Activated T-cell treated with anti-CD3 and anti-CD28 coated beads for 4 hours (primary cell): ENCODE results near the gene PTGDS.
A peak's percentile ranks its signal among the peaks of the same experiment; 100 is the strongest.

Experiments used
- DNase-seq: peaks from one replicate; pipeline ENCODE4 v3.0.0-alpha.2; 2020

Gene PTGDS

GRCh38 chr9:136977223-136977622 lies at the start of gene PTGDS:
Gene PTGDS, plus strand, starts transcription at chr9:136977504. Its CDS starts 75 bp downstream, at chr9:136977579.
- no peak for DNase-seq

GRCh38 chr9:136928591-136928990 lies 48.7 kb upstream of the PTGDS start:
- DNase-seq = no peak

GRCh38 chr9:136930014-136930413 lies 47.3 kb upstream of the PTGDS start:
- DNase-seq = no peak

GRCh38 chr9:136931611-136932130 lies 45.6 kb upstream of the PTGDS start:
- DNase-seq = no peak

- DNase-seq = no peak
These were observed 43.0 kb upstream of the PTGDS start for GRCh38 chr9:136934277-136934676.

GRCh38 chr9:136935651-136936050 lies 41.7 kb upstream of the PTGDS start:
- DNase-seq = no peak

GRCh38 chr9:136936645-136937170 lies 40.6 kb upstream of the PTGDS start:
- DNase-seq = no peak

- no peak for DNase-seq
These were observed 39.9 kb upstream of the PTGDS start for GRCh38 chr9:136937186-136938001.

GRCh38 chr9:136939431-136939995 lies 37.8 kb upstream of the PTGDS start:
- no peak for DNase-seq

- DNase-seq = no peak
These were observed 37.2 kb upstream of the PTGDS start for GRCh38 chr9:136939996-136940525.

- DNase-seq = no peak
These were observed 36.6 kb upstream of the PTGDS start for GRCh38 chr9:136940526-136941230.

GRCh38 chr9:136941231-136942111 lies 35.8 kb upstream of the PTGDS start:
- no peak for DNase-seq

- no peak for DNase-seq
These were observed 35.0 kb upstream of the PTGDS start for GRCh38 chr9:136942112-136942880.

- no peak for DNase-seq
These were observed 34.4 kb upstream of the PTGDS start for GRCh38 chr9:136942881-136943230.

- DNase-seq = no peak
These were observed 33.8 kb upstream of the PTGDS start for GRCh38 chr9:136943291-136944211.

GRCh38 chr9:136944212-136944518 lies 33.1 kb upstream of the PTGDS start:
- no peak for DNase-seq

GRCh38 chr9:136944519-136945332 lies 32.6 kb upstream of the PTGDS start, which contains the start of the genes C8G and FBXW5:
Gene C8G, plus strand, starts transcription at chr9:136945243. Its CDS starts 78 bp downstream, at chr9:136945321.
Gene FBXW5, minus strand, starts transcription at chr9:136944738. Its CDS starts 655 bp downstream, at chr9:136944083.
- peak; percentile 90 for DNase-seq

- DNase-seq = no peak
These were observed 31.7 kb upstream of the PTGDS start for GRCh38 chr9:136945333-136946227.
